Panc1 (cell line): Measurements from ENCODE around the gene VWDE.

Experiments used
- CTCF ChIP-seq: fragments of 450-650 bp; IDR thresholded peaks from 2 replicates; pipeline ENCODE4 v1.5.1; 2017; ENCODE audit warnings: mild to moderate bottlenecking
- POLR2AphosphoS5 ChIP-seq: IDR thresholded peaks from 2 replicates; pipeline ENCODE4 v1.6.1; 2012; ENCODE audit warnings: mild to moderate bottlenecking, low read depth, low read length, moderate library complexity

GRCh38 chr7:12403287-12404181 is at the start of gene VWDE:
- TF ChIP-seq CTCF (no peak; the same call in 1 of the 2 replicates), POLR2AphosphoS5 (no peak)
